D721Med (cell line): ENCODE results near the gene ADCY10.
A peak's percentile ranks its signal among the peaks of the same experiment; 100 is the strongest.
"Not testable (repeated sequence)": the region's sequence is repeated elsewhere in the genome, so short reads cannot be mapped to it uniquely, and the experiment has no call there.

ENCODE experiments used
- DNase-seq: peaks from one replicate; pipeline ENCODE4 v3.0.0; 2011; ENCODE audit warnings: low spot score; ENCODE audit not compliant: insufficient read length
- FAIRE-seq: peaks from 2 replicates; lab custom pipeline; 2011; peaks lifted over from hg19 to GRCh38; lab: Jason Lieb, UNC
- CTCF ChIP-seq: IDR thresholded peaks from 2 replicates; pipeline ENCODE4 v1.5.1; 2012; ENCODE audit warnings: mild to moderate bottlenecking, control low read depth; ENCODE audit not compliant: insufficient read depth; ENCODE audit errors: missing control alignments

The ADCY10 gene

GRCh38 chr1:167881786-167882185 is 32.1 kb downstream of the ADCY10 start:
- no peak for TF ChIP-seq CTCF
- DNase-seq (no peak), FAIRE-seq (no peak)

GRCh38 chr1:167881069-167881468 is 32.9 kb downstream of the ADCY10 start:
- no peak for FAIRE-seq
- no peak for TF ChIP-seq CTCF
- DNase-seq: no peak

GRCh38 chr1:167880580-167881021 is 33.3 kb downstream of the ADCY10 start:
- no peak for TF ChIP-seq CTCF
- FAIRE-seq (no peak), DNase-seq (no peak)

GRCh38 chr1:167879508-167879907 is 34.4 kb downstream of the ADCY10 start:
- FAIRE-seq (no peak), DNase-seq (no peak)
- no peak for TF ChIP-seq CTCF

- FAIRE-seq (no peak), DNase-seq (no peak)
- no peak for TF ChIP-seq CTCF
These were observed 35.4 kb downstream of the ADCY10 start for GRCh38 chr1:167878372-167879160.

- no peak for TF ChIP-seq CTCF
- DNase-seq: no peak
- FAIRE-seq: no peak
These were observed 37.2 kb downstream of the ADCY10 start for GRCh38 chr1:167876597-167877175.

GRCh38 chr1:167871331-167871730 is 42.6 kb downstream of the ADCY10 start:
- no peak for TF ChIP-seq CTCF
- FAIRE-seq: no peak

GRCh38 chr1:167869157-167870001 is 44.6 kb downstream of the ADCY10 start:
- peak; percentile 32 for FAIRE-seq
- not testable (repeated sequence) for DNase-seq

More at GRCh38 chr1:167871331-167871730, 42.6 kb downstream of the ADCY10 start:
- no peak for DNase-seq

GRCh38 chr1:167866739-167867414 is 47.1 kb downstream of the ADCY10 start:
- not testable (repeated sequence) for DNase-seq, FAIRE-seq

- not testable (repeated sequence) for FAIRE-seq, DNase-seq
These were observed 47.6 kb downstream of the ADCY10 start for GRCh38 chr1:167866326-167866725.
